Muscle of leg (tissue), 11 donors: Measurements from ENCODE around the gene BTAF1. TPM values are rescaled to one million over a fixed set of nuclear protein-coding genes. Genes with fewer than 3 reads are reported as not detected.
"Not testable (repeated sequence)": the region's sequence is repeated elsewhere in the genome, so short reads cannot be mapped to it uniquely, and the experiment has no call there.

Experiments used
- DNase-seq: peaks from one replicate; pipeline ENCODE4 v3.0.0; 2013
- H3K27ac ChIP-seq: one replicate; pipeline ENCODE4 v1.5.1; 2013; ENCODE audit warnings: mild to moderate bottlenecking, low read length, control low read depth
- H3K27me3 ChIP-seq: one replicate; pipeline ENCODE4 v1.6.1; 2013; ENCODE audit warnings: low read length; ENCODE audit not compliant: control insufficient read depth, insufficient read depth
- H3K36me3 ChIP-seq: one replicate; pipeline ENCODE4 v1.6.1; 2013; ENCODE audit warnings: low read length; ENCODE audit not compliant: control insufficient read depth, insufficient read depth
- H3K4me1 ChIP-seq: one replicate; pipeline ENCODE4 v1.6.1; 2013; ENCODE audit warnings: low read length; ENCODE audit not compliant: control insufficient read depth, insufficient read depth
- H3K4me3 ChIP-seq: one replicate; pipeline ENCODE4 v1.5.1; 2013; ENCODE audit warnings: low read length, control low read depth
- H3K9me3 ChIP-seq: replicated peaks from 2 replicates; pipeline ENCODE4 v1.6.1; 2013; ENCODE audit warnings: low read depth, low read length; ENCODE audit not compliant: control insufficient read depth
- WGBS: methylation state at CpG from one replicate; pipeline ENCODE4 v1.1.5; 2013; ENCODE audit warnings: missing lambda C conversion rate; ENCODE audit not compliant: insufficient coverage; 5-methylcytosine and 5-hydroxymethylcytosine counted together
- polyA plus RNA-seq, 8 donors: library from polyadenylated mRNA; unstranded; fragments of 120-200 nt; gene quantifications; one replicate each; pipeline versions ENCODE4 v1.2.1 to v1.2.3, GENCODE V29; 2013; ENCODE audit warnings: inconsistent platforms in 1 of 8, low replicate concordance in 1 of 8; ENCODE audit not compliant: insufficient read length in 8 of 8, insufficient read depth in 1 of 8
- total RNA-seq: library from RNA; stranded (reverse); fragments of 120-200 nt; gene quantifications from one replicate; pipeline ENCODE4 v1.2.4, GENCODE V29; 2013

BTAF1 gene
- total and polyA plus RNA-seq, 9 donors = 16.5 to 29.0 (median 22.6) TPM

DNA sequence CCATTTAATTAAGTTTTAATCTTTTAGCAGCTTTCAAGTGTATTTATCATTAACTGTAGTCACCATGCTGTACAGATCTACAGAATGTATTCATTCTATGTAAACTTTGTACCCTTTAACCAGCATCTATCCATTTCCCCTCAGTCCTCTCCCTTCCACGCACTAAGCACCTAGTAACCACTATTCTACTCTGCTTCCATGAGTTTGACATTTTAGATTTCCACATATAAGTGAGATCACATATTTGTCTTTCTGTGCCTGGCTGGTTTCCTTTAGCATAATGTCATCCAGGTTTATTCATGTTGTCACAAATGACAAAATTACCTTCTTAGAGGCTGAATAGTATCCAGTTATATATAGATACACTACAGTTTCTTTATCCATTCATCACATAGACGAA, 79.7 kb downstream of the BTAF1 start:
- Histone ChIP-seq H3K4me1 (no peaks in the 10 kb centered on the region), H3K27me3 (no peaks in the 10 kb centered on the region), H3K9me3 (peaks cover 8% of the 10 kb centered on the region), H3K27ac (no peak overlapping the region), H3K4me3 (no peak overlapping the region), H3K36me3 (peaks cover 10% of the 10 kb centered on the region)
- no peak for DNase-seq
- WGBS = no CpG with 5 or more reads among the region's 2 CpGs

- no CpG with 5 or more reads among the region's 1 CpG for WGBS
- Histone ChIP-seq H3K4me3 (no peak overlapping the region), H3K9me3 (peaks cover 8% of the 10 kb centered on the region), H3K36me3 (peaks cover 18% of the 10 kb centered on the region), H3K27ac (no peak overlapping the region), H3K27me3 (no peaks in the 10 kb centered on the region), H3K4me1 (no peaks in the 10 kb centered on the region)
- no peak for DNase-seq
Observed at GRCh38 chr10:92005978-92006377, 82.4 kb downstream of the BTAF1 start.

DNA sequence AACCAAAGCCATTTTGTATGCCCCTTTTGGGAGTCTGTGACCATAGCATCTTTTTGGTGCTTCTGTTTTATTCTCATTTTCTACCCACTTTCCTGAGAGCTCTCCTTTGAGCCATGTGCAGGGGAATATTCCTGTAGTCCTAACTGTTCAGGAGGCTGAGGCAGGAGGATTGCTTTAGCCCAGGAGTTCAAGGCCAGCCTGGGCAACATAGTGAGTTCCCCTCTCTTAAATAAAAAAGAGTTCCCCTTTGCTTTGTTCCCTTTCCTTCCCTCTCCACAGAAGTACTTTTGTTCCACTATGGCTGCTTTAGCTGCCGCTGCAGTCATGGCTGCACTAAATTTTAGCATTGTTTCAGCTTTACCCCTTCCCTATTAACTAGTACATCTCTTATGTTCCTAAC, 85.9 kb downstream of the BTAF1 start:
- H3K36me3 ChIP-seq = peaks cover 18% of the 10 kb centered on the region
- WGBS = 100% methylated on average over 1 of the region's 1 CpG

DNA sequence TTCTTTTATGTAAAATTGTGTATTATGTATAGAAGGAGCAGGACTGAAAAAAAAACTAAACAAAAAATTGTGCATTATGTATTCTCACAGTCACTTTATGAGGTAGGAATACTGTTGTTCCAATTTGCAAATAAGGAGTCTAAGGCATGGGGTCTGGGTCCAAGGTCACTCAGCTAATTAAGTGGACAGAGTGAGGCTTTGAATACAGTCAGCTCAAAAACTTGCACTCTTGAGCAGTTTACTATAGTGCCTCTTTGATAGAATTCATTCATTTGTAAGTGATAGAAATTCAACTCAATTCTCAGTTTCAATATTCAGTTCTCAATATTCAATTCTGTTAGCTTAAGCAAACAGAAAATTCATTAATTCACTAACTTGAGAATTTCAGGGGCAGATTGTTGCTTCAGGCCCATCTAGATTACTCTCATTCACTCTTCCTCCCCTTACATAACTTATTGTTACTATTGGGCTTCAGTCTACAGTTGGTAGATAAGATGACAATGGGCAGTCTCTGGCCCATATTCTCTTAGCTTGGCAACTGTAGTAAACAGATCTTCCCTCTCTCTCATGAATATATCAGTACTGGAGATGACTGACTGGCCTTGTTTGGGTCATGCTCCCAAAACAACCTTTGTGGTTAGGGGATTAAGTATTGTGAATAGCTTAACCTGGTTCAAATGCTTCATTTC, 86.6 kb downstream of the BTAF1 start:
- Histone ChIP-seq H3K4me1 (no peaks in the 10 kb centered on the region), H3K9me3 (no peaks in the 10 kb centered on the region), H3K4me3 (no peak overlapping the region), H3K27ac (no peak overlapping the region), H3K36me3 (peaks cover 18% of the 10 kb centered on the region), H3K27me3 (no peaks in the 10 kb centered on the region)
- DNase-seq = no peak

More for the DNA sequence above, 85.9 kb downstream of the BTAF1 start:
- DNase-seq = no peak
- Histone ChIP-seq H3K27ac (no peak overlapping the region), H3K9me3 (peaks cover 3% of the 10 kb centered on the region), H3K4me1 (no peaks in the 10 kb centered on the region), H3K4me3 (no peak overlapping the region), H3K27me3 (no peaks in the 10 kb centered on the region)

- Histone ChIP-seq H3K4me3 (no peak overlapping the region), H3K27ac (no peak overlapping the region), H3K4me1 (no peaks in the 10 kb centered on the region), H3K9me3 (no peaks in the 10 kb centered on the region), H3K36me3 (peaks cover 18% of the 10 kb centered on the region), H3K27me3 (no peaks in the 10 kb centered on the region)
- WGBS = no CpG with 5 or more reads among the region's 2 CpGs
- no peak for DNase-seq
Observed at GRCh38 chr10:92011560-92012214, 88.1 kb downstream of the BTAF1 start.

DNA sequence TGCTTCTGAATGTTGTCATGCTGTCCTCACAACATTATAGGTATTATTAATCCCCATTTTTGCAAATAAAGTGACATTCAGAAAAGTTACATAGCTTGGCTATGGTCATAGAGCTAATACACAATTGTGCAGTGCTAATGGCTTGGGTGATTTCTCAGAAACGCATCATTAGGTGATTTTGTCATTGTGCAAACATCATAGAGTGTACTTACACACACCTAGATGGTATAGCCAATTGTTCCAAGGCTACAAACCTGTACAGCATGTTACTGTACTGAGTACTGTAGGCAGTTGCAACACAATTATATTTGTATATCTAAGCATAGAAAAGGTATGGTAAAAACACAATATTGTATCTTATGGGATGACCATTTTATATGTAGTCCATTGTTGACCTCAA, 91.0 kb downstream of the BTAF1 start:
- H3K36me3 ChIP-seq = peaks cover 23% of the 10 kb centered on the region
- no peaks in the 10 kb centered on the region for H3K27me3 ChIP-seq
- WGBS = no CpG with 5 or more reads among the region's 1 CpG
- H3K4me3 ChIP-seq = no peak overlapping the region
- no peaks in the 10 kb centered on the region for H3K4me1 ChIP-seq
- H3K27ac ChIP-seq = no peak overlapping the region
- no peak for DNase-seq
- H3K9me3 ChIP-seq = no peaks in the 10 kb centered on the region

DNA sequence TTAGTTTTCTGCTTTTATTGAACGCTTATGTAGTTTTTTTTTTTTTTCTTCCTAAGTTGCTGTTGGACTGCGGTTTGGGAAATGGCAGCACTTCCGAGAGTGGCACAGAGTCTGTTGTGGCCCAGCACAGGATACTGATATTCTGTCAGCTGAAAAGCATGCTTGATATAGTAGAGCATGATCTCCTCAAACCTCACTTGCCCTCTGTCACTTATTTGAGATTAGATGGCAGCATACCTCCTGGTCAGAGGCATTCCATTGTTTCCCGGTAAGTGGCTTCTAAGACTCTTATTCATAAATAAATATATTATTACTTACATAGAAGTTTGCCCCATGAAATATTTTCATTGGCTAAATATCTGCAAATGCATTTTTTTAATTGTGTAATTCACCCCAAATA, 101.1 kb downstream of the BTAF1 start:
- peaks cover 39% of the 10 kb centered on the region for H3K36me3 ChIP-seq

GRCh38 chr10:92025340-92025739, 101.8 kb downstream of the BTAF1 start:
- H3K9me3 ChIP-seq, H3K27me3 ChIP-seq, H3K4me1 ChIP-seq, H3K27ac ChIP-seq, H3K4me3 ChIP-seq, DNase-seq: not testable (repeated sequence)
- H3K36me3 ChIP-seq = peaks cover 39% of the 10 kb centered on the region
- WGBS = no CpG with 5 or more reads among the region's 3 CpGs

More for the DNA sequence above, 101.1 kb downstream of the BTAF1 start:
- Histone ChIP-seq H3K27me3 (no peaks in the 10 kb centered on the region), H3K27ac (no peak overlapping the region), H3K4me3 (no peak overlapping the region), H3K9me3 (no peaks in the 10 kb centered on the region), H3K4me1 (no peaks in the 10 kb centered on the region)
- 100% methylated on average over 1 of the region's 4 CpGs for WGBS
- no peak for DNase-seq

DNA sequence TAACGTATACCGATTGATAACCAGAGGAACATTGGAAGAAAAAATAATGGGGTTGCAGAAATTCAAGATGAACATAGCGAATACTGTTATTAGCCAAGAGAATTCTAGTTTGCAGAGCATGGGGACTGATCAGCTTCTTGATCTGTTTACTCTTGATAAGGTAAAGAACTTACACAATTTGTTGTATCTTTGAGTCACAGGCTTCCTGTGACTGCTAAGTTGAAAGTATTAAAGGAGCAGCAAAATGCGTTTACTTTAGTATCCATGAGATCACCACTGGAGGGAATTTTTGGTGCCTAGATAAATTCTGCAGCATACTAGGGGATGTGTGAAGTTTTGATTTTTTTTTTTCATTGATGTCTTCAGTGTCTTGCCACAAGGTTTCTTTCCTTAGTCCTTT, 103.6 kb downstream of the BTAF1 start:
- no peak overlapping the region for H3K4me3 ChIP-seq
- H3K27me3 ChIP-seq = no peaks in the 10 kb centered on the region
- WGBS = 91% methylated on average over 2 of the region's 4 CpGs
- H3K9me3 ChIP-seq = no peaks in the 10 kb centered on the region
- no peak overlapping the region for H3K27ac ChIP-seq
- DNase-seq = no peak
- peaks cover 47% of the 10 kb centered on the region for H3K36me3 ChIP-seq
- no peaks in the 10 kb centered on the region for H3K4me1 ChIP-seq

GRCh38 chr10:92031580-92031979, 108.0 kb downstream of the BTAF1 start:
- H3K36me3 ChIP-seq = peaks cover 28% of the 10 kb centered on the region
- no peak for DNase-seq
- H3K27ac ChIP-seq = no peak overlapping the region
- no peaks in the 10 kb centered on the region for H3K9me3 ChIP-seq
- no peaks in the 10 kb centered on the region for H3K4me1 ChIP-seq
- no peaks in the 10 kb centered on the region for H3K27me3 ChIP-seq
- H3K4me3 ChIP-seq = no peak overlapping the region
- WGBS = no CpG with 5 or more reads among the region's 3 CpGs
